Smooth muscle cell (in vitro differentiated cells): ENCODE results near the gene GXYLT1. TPM values are rescaled to one million over a fixed set of nuclear protein-coding genes. Genes with fewer than 3 reads are reported as not detected.

Experiments used
- DNase-seq: peaks from one replicate; lab custom pipeline; 2025; ENCODE audit not compliant: unreplicated experiment; lab: John Stamatoyannopoulos, UW
- H2AFZ ChIP-seq: fragments of 200-600 bp; sonication (generic); 2 replicates; pipeline ENCODE4 v1.6.0; 2016; ENCODE audit warnings: antibody characterized with exemption, low read depth, mild to moderate bottlenecking
- H3F3A ChIP-seq: fragments of 200-600 bp; sonication (generic); 2 replicates; pipeline ENCODE4 v1.6.0; 2017; ENCODE audit warnings: antibody characterized with exemption, low read depth
- H3K27ac ChIP-seq: fragments of 200-600 bp; sonication (generic); 2 replicates; pipeline ENCODE4 v1.5.1; 2016; ENCODE audit warnings: low read depth, mild to moderate bottlenecking
- H3K27me3 ChIP-seq: fragments of 200-600 bp; sonication (generic); 2 replicates; pipeline ENCODE4 v1.6.1; 2016; ENCODE audit warnings: low read depth, mild to moderate bottlenecking
- H3K36me3 ChIP-seq: fragments of 200-600 bp; sonication (generic); 2 replicates; pipeline ENCODE4 v1.5.1; 2016; ENCODE audit warnings: low read depth
- H3K4me1 ChIP-seq: fragments of 200-600 bp; sonication (generic); 2 replicates; pipeline ENCODE4 v1.5.1; 2016; ENCODE audit warnings: low read depth
- H3K4me2 ChIP-seq: fragments of 200-600 bp; sonication (generic); 2 replicates; pipeline ENCODE4 v1.6.0; 2016; ENCODE audit warnings: mild to moderate bottlenecking
- H3K4me3 ChIP-seq: fragments of 200-600 bp; sonication (generic); 2 replicates; pipeline ENCODE4 v1.5.1; 2016; ENCODE audit warnings: mild to moderate bottlenecking
- H3K79me2 ChIP-seq: fragments of 200-600 bp; sonication (generic); 2 replicates; pipeline ENCODE4 v1.6.0; 2016; ENCODE audit warnings: low read depth, mild to moderate bottlenecking
- H3K9ac ChIP-seq: fragments of 200-600 bp; sonication (generic); 2 replicates; pipeline ENCODE4 v1.6.0; 2016; ENCODE audit warnings: low read depth
- H3K9me3 ChIP-seq: fragments of 200-600 bp; sonication (generic); replicated peaks from 2 replicates; pipeline ENCODE4 v1.5.1; 2016; ENCODE audit warnings: low read depth
- H4K20me1 ChIP-seq: fragments of 200-600 bp; sonication (generic); 2 replicates; pipeline ENCODE4 v1.6.0; 2016; ENCODE audit warnings: low read depth
- WGBS: methylation state at CpG from one replicate; pipeline ENCODE4 v1.1.7; 2016; ENCODE audit warnings: low lambda C conversion rate; 5-methylcytosine and 5-hydroxymethylcytosine counted together
- polyA plus RNA-seq: library from polyadenylated mRNA; unstranded; fragments of >200 nt; fragmentation: Nextera tagmentation; extraction: Ambion mirVana; gene quantifications from 2 replicates; pipeline ENCODE4 v1.2.1, GENCODE V29; 2016
- total RNA-seq: library from RNA; depleted of rRNA; stranded (reverse); fragments of >200 nt; gene quantifications from 2 replicates; pipeline ENCODE4 v1.2.3, GENCODE V29; 2014
- TF ChIP-seq, protein P1 (sequence below): fragments of 200-600 bp; sonication (generic); IDR thresholded peaks from 2 replicates; pipeline ENCODE4 v1.5.1; 2017; ENCODE audit warnings: borderline replicate concordance, mild to moderate bottlenecking, antibody characterized with exemption; ENCODE audit not compliant: insufficient read depth, poor library complexity, severe bottlenecking

The GXYLT1 gene
- total and polyA plus RNA-seq, 2 experiments from 2014 or later = 10.7 to 20.6 TPM

DNA sequence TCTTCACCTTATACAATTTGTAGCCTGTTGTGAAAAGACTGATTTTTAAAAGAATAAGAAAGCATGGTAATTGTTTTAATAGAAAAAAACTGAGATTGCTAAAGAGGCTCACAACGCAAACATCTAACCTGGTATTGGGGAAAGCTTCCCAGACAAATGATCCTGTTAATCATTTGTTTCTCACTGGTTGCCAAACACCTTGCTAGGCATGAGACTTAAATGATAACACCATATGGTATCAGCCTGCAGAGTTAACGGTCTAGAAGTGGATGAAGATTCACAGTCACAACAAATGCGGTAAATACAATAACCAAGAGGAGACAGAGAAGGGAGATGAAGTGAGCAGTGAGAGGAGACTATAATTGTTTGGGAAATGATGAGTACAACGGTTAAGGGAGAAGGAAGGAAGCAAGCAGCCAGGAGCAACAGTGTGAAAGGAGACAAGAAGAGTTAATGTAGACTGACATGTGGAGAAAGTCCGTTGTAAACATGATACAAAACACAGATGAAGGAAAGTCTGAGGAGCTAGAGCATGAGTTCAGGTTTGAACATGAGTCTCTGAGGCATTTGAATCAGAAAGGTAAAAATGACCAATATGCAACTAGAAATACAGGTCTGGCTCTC is 19.8 kb downstream of the GXYLT1 start:
- no peaks in the 10 kb centered on the region for H3K36me3 ChIP-seq
- no peaks in the 10 kb centered on the region for H3K27me3 ChIP-seq
- no peak overlapping the region for H2AFZ ChIP-seq
- no peaks in the 10 kb centered on the region for H3K9me3 ChIP-seq
- H3K79me2 ChIP-seq = peaks cover 66% of the 10 kb centered on the region
- DNase-seq = no peak
- H3K4me3 ChIP-seq = no peak overlapping the region
- H3K4me2 ChIP-seq = no peak overlapping the region
- no peak overlapping the region for H3K9ac ChIP-seq
- no peak overlapping the region for H3K27ac ChIP-seq
- H3K4me1 ChIP-seq = no peaks in the 10 kb centered on the region
- H4K20me1 ChIP-seq = peaks cover 30% of the 10 kb centered on the region
- WGBS = 38% methylated on average over 5 of the region's 5 CpGs
- TF ChIP-seq, protein P1, sequence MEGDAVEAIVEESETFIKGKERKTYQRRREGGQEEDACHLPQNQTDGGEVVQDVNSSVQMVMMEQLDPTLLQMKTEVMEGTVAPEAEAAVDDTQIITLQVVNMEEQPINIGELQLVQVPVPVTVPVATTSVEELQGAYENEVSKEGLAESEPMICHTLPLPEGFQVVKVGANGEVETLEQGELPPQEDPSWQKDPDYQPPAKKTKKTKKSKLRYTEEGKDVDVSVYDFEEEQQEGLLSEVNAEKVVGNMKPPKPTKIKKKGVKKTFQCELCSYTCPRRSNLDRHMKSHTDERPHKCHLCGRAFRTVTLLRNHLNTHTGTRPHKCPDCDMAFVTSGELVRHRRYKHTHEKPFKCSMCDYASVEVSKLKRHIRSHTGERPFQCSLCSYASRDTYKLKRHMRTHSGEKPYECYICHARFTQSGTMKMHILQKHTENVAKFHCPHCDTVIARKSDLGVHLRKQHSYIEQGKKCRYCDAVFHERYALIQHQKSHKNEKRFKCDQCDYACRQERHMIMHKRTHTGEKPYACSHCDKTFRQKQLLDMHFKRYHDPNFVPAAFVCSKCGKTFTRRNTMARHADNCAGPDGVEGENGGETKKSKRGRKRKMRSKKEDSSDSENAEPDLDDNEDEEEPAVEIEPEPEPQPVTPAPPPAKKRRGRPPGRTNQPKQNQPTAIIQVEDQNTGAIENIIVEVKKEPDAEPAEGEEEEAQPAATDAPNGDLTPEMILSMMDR = no peak
- H3F3A ChIP-seq = no peaks in the 10 kb centered on the region

DNA sequence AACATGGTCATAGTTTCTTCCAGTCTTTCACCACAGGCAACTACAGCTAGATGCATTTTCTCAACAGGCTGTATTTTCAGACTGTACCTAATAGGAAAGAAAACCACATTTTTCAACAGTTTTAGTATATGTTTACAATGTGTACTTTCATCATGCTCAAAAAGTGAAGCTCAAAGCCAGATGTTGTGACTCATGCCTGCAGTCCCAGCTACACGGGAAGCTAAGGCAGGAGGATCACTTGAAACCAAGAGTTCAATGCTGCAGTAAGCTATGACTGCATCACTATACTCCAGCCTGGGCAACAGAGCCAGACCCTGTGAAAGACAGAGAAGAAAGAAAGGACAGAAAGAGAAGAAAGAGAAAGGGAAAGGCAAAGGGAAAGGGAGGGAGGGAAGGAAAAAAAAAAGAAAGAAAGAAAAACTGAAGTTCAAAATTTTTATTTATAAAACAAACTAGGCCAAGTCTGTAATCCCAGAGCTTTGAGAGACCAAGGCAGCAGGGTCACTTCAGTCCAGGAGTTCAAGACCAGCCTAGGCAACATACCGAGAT is 25.5 kb downstream of the GXYLT1 start:
- TF ChIP-seq, protein P1 = no peak
- Histone ChIP-seq H3K27me3 (no peaks in the 10 kb centered on the region), H3K27ac (peak overlapping the region; percentile 83), H4K20me1 (no peaks in the 10 kb centered on the region), H2AFZ (no peak overlapping the region), H3K4me2 (peak overlapping the region; percentile 37), H3K4me3 (no peak overlapping the region), H3F3A (peaks cover 17% of the 10 kb centered on the region), H3K4me1 (no peaks in the 10 kb centered on the region), H3K36me3 (no peaks in the 10 kb centered on the region), H3K79me2 (peaks cover 28% of the 10 kb centered on the region), H3K9ac (no peak overlapping the region), H3K9me3 (no peaks in the 10 kb centered on the region)
- DNase-seq = no peak
- 49% methylated on average over 2 of the region's 2 CpGs for WGBS

DNA sequence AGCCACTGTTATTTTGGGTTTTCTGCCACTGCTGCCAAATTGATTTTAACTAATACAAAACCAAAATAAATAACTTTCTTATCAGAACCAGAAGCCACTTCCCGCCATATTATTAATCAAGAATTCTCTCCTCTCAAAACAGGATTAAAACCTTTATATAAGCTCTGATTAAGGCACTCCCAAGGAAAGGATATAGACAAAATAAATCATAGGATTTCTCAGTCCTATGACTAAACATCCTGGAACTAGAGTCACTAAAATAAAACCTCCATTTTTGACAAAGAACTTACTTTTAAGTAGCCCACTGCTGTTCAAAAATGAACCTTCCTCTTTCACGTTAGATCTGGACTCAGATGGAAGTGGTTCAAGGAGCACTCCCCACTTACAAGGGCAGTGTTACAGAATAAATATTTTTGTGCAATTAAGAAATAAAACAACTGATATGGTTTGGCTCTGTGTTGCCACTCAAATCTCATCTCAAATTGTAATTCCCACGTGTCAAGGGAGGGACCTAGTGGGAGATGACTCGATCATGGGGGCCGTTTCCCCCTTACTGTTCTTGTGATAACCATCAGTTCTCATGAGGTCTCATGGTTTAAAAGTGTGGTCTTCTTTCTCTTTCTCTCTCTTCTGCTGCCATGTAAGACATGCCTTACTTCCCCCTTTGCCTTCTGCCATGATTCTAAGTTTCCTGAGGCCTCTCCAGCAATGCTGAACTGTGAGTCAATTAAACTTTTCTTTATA is 26.4 kb downstream of the GXYLT1 start:
- peak overlapping the region; percentile 83 for H3K27ac ChIP-seq
- H3K4me2 ChIP-seq = peak overlapping the region; percentile 37
- 71% methylated on average over 5 of the region's 5 CpGs for WGBS
- no peak for DNase-seq
- H4K20me1 ChIP-seq = no peaks in the 10 kb centered on the region
- TF ChIP-seq, protein P1 = no peak
- no peaks in the 10 kb centered on the region for H3K27me3 ChIP-seq
- no peaks in the 10 kb centered on the region for H3K4me1 ChIP-seq
- peak overlapping the region; percentile 44 for H3K9ac ChIP-seq
- peaks cover 17% of the 10 kb centered on the region for H3F3A ChIP-seq
- no peak overlapping the region for H3K4me3 ChIP-seq
- no peaks in the 10 kb centered on the region for H3K36me3 ChIP-seq
- H3K9me3 ChIP-seq = no peaks in the 10 kb centered on the region
- H3K79me2 ChIP-seq = peaks cover 20% of the 10 kb centered on the region
- H2AFZ ChIP-seq = no peak overlapping the region
